Measurements from ENCODE around the gene BAHCC1. TPM values are rescaled to one million over a fixed set of nuclear protein-coding genes. Genes with fewer than 3 reads are reported as not detected.

Gene BAHCC1
- total RNA-seq, 1 donor from 2014 or later, result 0.91 TPM

DNA sequence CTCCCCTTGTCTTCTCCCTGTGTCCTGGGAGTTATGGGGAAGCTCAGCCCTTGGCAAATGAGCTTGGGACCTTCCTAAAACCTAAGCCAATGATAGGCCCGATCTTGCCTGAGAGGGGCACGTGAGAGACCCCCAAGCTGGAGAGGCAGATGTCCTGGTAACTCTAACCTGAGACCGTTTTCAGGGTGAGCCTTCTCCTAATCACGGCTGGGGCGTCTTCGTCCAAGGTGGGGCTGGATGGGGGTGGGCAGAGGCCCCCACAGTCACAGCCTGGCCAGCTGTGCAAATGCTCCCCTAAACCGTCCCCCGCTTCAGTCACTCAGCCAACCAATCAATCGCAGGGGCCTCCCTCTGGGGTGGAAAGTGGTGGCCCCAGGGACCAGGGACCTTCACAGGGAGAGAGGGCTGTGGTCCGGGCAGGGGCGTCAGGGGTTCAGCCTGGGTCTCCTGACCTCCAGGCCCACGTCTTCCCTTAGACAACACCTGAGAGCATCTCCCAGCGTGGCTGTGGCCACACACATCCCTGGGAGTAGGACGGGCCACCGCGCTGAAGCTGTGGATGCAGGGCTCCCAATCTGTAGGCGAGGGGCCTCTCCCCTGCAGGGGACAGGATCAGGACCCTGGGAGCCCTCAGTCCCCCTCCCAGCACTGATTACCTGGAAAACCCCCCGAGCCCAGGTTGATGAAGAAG lies 86.7 kb downstream of the BAHCC1 start:
- H3K36me3 Mint-ChIP-seq (ENCODE audit: low read depth), result no peaks in the 10 kb centered on the region
- peaks cover 10% of the 10 kb centered on the region for H3K4me1 Mint-ChIP-seq (ENCODE audit: low read depth)
- no peak for DNase-seq (ENCODE audit: low spot score)
- peaks cover 32% of the 10 kb centered on the region for H3K27me3 Mint-ChIP-seq (ENCODE audit: low read depth)
- intact Hi-C loops (cut with micrococcal nuclease), result loop anchor here (5.0 kb wide), 2 partner anchors 80 to 95 kb away; no protein-coding TSS in a partner anchor
- H3K9me3 Mint-ChIP-seq, result no peaks in the 10 kb centered on the region
- H3K4me3 Mint-ChIP-seq (ENCODE audit: low read depth), result peak overlapping the region; percentile 70
- H3K27ac Mint-ChIP-seq, result no peak overlapping the region

DNA sequence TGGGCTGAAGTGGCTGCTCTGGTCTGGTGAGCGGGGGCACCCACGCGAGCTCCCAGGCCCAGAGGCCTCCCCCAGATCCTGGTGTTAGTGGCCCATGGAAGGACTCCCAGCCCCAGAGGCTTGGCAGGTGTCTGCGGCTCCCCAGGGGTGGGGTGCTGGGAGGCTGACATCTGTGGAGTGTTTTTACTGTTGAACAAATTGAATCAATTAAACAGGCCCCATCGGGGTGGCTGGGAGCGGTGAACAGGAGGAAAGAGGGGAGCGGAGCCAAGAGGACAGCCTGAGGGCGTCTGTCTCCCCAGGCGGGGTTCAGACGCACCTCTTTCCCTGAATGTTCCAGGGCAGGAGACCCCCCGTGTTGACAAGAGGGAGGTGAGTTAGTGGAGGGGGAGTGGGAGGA lies 87.4 kb downstream of the BAHCC1 start:
- DNase-seq (ENCODE audit: low spot score), result no peak
- H3K4me1 Mint-ChIP-seq (ENCODE audit: low read depth), result peaks cover 11% of the 10 kb centered on the region
- H3K9me3 Mint-ChIP-seq, result no peaks in the 10 kb centered on the region
- H3K27me3 Mint-ChIP-seq (ENCODE audit: low read depth), result peaks cover 32% of the 10 kb centered on the region
- no peaks in the 10 kb centered on the region for H3K36me3 Mint-ChIP-seq (ENCODE audit: low read depth)
- H3K27ac Mint-ChIP-seq, result no peak overlapping the region
- intact Hi-C loops (cut with micrococcal nuclease), result loop anchor here (5.0 kb wide), 2 partner anchors 80 to 95 kb away; no protein-coding TSS in a partner anchor
- peak overlapping the region; percentile 13 for H3K4me3 Mint-ChIP-seq (ENCODE audit: low read depth)

DNA sequence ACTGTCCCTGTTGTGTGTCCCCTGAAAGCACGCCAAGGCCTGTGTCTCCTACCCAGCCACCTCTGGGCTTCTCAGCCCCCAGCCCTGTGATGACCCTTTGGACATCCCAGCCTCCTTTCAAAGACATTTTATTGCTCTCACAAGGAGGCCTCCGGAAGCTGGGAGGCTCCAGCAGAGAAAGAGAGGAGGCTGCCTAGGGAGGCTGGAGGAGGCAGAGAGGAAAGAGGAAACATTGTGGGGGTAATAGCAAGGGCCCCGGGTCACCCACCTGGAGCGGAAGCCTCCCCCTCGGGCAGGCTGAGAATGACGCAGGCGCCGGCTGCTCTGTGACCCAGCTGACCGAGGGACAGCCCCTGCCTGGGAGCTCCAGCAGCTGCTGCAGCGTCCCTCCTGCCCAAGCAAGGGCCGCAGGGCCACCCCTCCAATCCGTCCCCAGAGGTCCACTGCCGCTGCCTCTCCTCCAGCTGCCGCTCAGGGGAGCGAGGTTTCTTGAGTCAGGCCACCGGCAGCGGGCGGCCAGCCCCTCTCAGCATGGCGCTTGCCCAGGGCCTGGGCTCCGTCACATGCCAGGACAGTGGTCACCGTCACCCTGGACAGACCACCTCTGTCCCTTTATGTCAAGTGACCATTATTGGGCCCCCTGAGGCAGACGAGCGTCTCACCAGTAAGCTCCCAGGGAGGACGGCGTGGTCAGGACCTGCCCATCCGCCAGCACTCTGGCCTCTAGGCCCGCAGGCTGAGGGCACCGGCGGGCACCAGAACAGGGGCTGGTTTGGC lies 88.0 kb downstream of the BAHCC1 start:
- intact Hi-C loops (cut with micrococcal nuclease), result loop anchor here (5.0 kb wide), 2 partner anchors 81 to 96 kb away; no protein-coding TSS in a partner anchor
- DNase-seq (ENCODE audit: low spot score), result no peak
- no peaks in the 10 kb centered on the region for H3K9me3 Mint-ChIP-seq
- peaks cover 11% of the 10 kb centered on the region for H3K4me1 Mint-ChIP-seq (ENCODE audit: low read depth)
- peaks cover 28% of the 10 kb centered on the region for H3K27me3 Mint-ChIP-seq (ENCODE audit: low read depth)
- H3K27ac Mint-ChIP-seq, result no peak overlapping the region
- peak overlapping the region; percentile 13 for H3K4me3 Mint-ChIP-seq (ENCODE audit: low read depth)
- H3K36me3 Mint-ChIP-seq (ENCODE audit: low read depth), result no peaks in the 10 kb centered on the region

DNA sequence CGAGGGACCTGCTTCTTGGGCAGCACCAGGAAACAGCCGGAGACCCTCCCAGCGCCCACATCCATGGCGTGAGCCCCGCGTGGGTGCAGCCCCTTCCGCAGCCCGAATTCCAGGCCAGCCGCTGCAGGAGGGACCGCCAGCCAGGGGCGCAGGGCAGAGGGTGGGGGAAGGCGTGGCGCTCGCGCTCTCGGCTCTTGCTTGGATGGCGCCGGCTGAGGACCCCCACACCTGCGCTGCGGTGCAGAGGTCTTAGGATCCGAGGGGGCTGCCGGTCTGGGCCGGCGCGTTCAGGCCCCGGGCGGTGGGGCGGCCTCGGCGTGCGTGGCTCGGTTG lies 88.6 kb downstream of the BAHCC1 start:
- H3K4me1 Mint-ChIP-seq (ENCODE audit: low read depth), result peaks cover 11% of the 10 kb centered on the region
- H3K27ac Mint-ChIP-seq, result no peak overlapping the region
- intact Hi-C loops (cut with micrococcal nuclease), result loop anchor here (2.0 to 5.0 kb wide), 4 partner anchors 82 to 231 kb away; partner anchors contain the start of gene SLC38A10
- H3K4me3 Mint-ChIP-seq (ENCODE audit: low read depth), result no peak overlapping the region
- H3K27me3 Mint-ChIP-seq (ENCODE audit: low read depth), result peaks cover 28% of the 10 kb centered on the region
- H3K36me3 Mint-ChIP-seq (ENCODE audit: low read depth), result no peaks in the 10 kb centered on the region
- H3K9me3 Mint-ChIP-seq, result no peaks in the 10 kb centered on the region
- no peak for DNase-seq (ENCODE audit: low spot score)

DNA sequence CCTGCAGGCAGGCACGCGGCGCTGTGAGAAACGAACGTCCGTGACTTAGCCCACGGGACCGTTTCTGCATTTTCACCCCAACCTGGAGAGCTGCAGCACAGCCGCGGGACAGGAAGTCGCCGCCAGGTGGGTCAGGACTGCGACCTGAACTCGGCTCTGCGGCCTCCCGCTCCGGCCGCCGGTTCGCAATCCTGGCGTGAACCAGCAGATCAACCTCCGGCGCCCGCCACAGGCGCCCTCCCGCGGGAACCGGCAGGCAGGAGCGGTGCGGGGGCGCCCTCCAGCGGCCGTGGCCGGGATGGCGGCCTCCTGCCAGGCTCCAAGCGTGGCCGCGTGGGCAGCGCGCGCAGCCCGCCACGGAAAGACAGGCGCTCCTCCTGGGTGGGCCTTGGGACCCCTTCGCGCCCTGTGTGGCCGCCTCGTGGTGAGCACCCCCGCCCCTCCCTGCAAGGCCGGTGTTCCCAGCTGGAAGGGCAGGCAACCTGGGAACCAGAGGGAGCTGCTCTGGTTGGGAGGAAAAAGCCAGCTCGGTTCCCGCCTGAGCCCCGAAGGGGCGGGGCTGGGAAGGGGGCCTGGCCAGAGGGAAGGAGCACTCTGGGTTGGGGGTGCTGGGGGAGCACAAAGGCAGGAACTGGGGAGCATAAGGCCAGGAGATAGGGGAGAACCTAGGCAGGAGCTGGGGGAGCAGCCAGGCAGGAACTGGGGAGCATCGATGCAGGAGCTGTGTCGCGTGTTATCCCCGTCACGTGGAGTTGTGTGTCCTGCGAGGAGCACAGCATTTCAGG lies 89.1 kb downstream of the BAHCC1 start:
- no peaks in the 10 kb centered on the region for H3K9me3 Mint-ChIP-seq
- peak; percentile 84 for DNase-seq (ENCODE audit: low spot score)
- H3K36me3 Mint-ChIP-seq (ENCODE audit: low read depth), result no peaks in the 10 kb centered on the region
- H3K27ac Mint-ChIP-seq, result no peak overlapping the region
- H3K4me3 Mint-ChIP-seq (ENCODE audit: low read depth), result peak overlapping the region; percentile 13
- H3K27me3 Mint-ChIP-seq (ENCODE audit: low read depth), result peaks cover 28% of the 10 kb centered on the region
- intact Hi-C loops (cut with micrococcal nuclease), result loop anchor here (2.0 to 5.0 kb wide), 4 partner anchors 82 to 232 kb away; partner anchors contain the start of gene SLC38A10
- peaks cover 12% of the 10 kb centered on the region for H3K4me1 Mint-ChIP-seq (ENCODE audit: low read depth)

DNA sequence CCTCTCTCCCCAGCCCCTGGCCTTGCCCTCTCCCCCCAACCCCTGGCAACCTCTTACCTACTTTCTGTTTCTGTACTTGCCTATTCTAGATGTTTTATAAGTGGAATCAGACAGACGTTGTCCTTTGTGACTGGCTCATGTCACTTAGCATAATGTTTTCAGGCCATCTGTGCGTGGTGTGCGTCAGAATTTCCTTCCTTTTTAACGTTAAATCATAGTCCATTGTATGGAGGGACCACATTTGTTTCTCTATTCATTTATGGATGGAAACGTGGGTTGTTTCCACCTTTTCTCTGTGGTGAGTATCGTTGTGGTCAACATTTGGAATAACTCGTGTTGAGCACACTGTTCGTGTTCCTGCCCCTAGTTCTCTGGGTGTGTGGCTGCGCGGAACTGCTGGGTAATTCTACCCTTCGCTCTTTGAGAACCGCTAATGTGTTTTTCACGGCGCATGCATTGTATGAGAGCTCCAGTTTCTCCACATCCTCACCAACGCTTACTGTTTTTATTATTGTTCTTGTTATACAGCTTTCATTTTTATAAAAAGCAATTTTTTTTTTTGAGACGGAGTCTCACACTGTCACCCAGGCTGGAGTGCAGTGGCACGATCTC lies 91.0 kb downstream of the BAHCC1 start:
- Mint-ChIP-seq H3K27me3 (ENCODE audit: low read depth) (peaks cover 16% of the 10 kb centered on the region), H3K4me1 (ENCODE audit: low read depth) (peaks cover 20% of the 10 kb centered on the region), H3K9me3 (no peaks in the 10 kb centered on the region), H3K27ac (peak overlapping the region; percentile 73), H3K36me3 (ENCODE audit: low read depth) (no peaks in the 10 kb centered on the region), H3K4me3 (ENCODE audit: low read depth) (peak overlapping the region; percentile 40)
- DNase-seq (ENCODE audit: low spot score), result no peak
- intact Hi-C loops (cut with micrococcal nuclease), result loop anchor here (5.0 kb wide), 1 partner anchor 249 kb away; the partner anchor contains the start of genes NDUFAF8 and TEPSIN

DNA sequence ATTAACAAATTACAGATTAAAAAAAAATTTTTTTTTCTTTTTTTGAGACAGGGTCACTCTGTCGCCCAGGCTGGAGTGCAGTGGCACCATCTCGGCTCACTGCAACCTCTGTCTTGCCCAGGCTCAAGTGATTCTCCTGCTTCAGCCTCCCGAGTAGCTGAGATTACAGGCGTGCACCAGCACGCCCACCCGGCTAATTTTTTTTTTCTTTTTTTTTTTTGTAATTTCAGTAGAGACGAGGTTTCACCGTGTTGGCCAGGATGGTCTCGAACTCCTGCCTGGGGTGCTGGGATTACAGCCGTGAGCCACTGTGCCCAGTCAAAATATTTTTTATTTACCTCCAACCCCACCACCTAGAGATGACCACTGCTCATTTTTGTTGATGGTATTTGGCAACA lies 91.8 kb downstream of the BAHCC1 start:
- Mint-ChIP-seq H3K4me1 (ENCODE audit: low read depth) (peaks cover 18% of the 10 kb centered on the region), H3K36me3 (ENCODE audit: low read depth) (no peaks in the 10 kb centered on the region), H3K9me3 (no peaks in the 10 kb centered on the region), H3K27me3 (ENCODE audit: low read depth) (peaks cover 11% of the 10 kb centered on the region), H3K4me3 (ENCODE audit: low read depth) (peak overlapping the region; percentile 67), H3K27ac (peak overlapping the region; percentile 55)
- no peak for DNase-seq (ENCODE audit: low spot score)
- intact Hi-C loops (cut with micrococcal nuclease), result loop anchor here (5.0 kb wide), 1 partner anchor 250 kb away; the partner anchor contains the start of genes NDUFAF8 and TEPSIN

DNA sequence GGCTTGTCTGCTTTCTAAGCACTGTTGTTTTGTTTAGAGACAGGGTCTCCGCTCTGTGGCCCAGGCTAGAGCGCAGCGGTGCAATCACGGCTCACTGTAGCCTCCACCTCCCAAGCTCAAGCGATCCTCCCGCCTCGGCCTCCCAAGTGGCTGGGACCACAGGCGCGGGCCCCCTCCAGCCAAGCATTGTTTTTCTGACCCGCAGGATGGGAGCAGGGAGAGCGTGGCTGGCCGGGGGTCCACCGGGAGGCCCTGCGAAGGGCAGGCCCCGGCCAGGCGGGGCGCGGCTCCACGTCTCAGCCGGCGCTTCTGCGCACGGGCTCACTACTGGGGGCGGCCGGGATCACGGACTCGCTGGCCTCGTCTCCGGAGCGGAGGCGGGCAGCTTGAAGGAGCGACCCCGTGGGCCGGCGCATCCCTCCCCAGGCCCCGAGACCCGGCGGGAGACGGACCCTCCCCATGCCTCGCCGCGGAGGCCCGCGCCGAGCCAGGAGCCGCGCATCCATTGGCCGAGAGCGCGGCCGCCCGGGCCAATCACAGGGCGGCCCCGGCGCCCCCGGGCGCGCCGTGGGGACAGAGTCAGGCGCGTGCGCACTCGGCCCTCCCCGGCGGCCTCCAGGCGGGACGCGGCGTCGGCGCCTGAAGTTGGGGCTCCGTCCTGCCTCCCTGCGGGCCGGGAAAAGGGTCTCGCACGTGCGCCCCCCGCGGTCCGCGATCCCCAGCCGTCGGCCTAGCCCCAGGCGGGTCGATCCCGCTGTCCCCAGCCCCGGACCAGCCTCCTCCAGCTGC lies 92.4 kb downstream of the BAHCC1 start:
- Mint-ChIP-seq H3K27me3 (ENCODE audit: low read depth) (peaks cover 6% of the 10 kb centered on the region), H3K4me3 (ENCODE audit: low read depth) (peak overlapping the region; percentile 67), H3K36me3 (ENCODE audit: low read depth) (no peaks in the 10 kb centered on the region), H3K9me3 (no peaks in the 10 kb centered on the region), H3K4me1 (ENCODE audit: low read depth) (peaks cover 18% of the 10 kb centered on the region), H3K27ac (peak overlapping the region; percentile 55)
- DNase-seq (ENCODE audit: low spot score), result peak; percentile 73
- intact Hi-C loops (cut with micrococcal nuclease), result loop anchor here (5.0 kb wide), 1 partner anchor 250 kb away; the partner anchor contains the start of genes NDUFAF8 and TEPSIN

DNA sequence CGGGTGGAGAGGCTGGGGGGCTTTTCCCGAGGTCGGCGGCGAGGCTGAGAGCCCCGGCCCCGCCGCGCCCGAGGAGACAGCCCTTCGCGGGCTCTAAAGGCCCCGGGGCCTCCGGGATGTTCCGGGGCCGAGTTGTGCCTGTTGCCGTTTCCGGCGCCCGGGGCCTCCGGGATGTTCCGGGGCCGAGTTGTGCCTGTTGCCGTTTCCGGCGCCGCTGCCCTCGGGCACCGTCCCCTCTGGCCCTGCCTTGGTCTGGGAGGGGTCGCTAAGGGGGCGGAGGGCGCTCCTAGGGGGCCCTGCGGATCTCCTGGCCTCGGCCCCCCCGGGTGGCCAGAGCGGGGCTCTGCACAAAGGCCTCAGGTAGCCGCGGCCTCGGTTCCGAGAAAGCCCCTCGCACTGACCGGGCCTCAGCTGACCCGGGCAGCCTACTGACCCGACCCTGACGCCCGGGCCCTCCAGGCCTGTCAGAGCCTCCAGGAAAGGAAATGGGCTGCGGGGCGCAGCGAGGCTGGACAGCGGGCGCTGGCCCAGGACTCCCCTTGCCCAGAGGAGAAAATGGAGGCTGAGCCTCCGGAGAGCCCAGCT lies 93.1 kb downstream of the BAHCC1 start:
- Mint-ChIP-seq H3K27ac (no peak overlapping the region), H3K4me1 (ENCODE audit: low read depth) (peaks cover 18% of the 10 kb centered on the region), H3K36me3 (ENCODE audit: low read depth) (no peaks in the 10 kb centered on the region), H3K9me3 (no peaks in the 10 kb centered on the region), H3K4me3 (ENCODE audit: low read depth) (peak overlapping the region; percentile 13), H3K27me3 (ENCODE audit: low read depth) (peaks cover 4% of the 10 kb centered on the region)
- no peak for DNase-seq (ENCODE audit: low spot score)
- intact Hi-C loops (cut with micrococcal nuclease), result loop anchor here (5.0 kb wide), 1 partner anchor 251 kb away; the partner anchor contains the start of genes NDUFAF8 and TEPSIN

DNA sequence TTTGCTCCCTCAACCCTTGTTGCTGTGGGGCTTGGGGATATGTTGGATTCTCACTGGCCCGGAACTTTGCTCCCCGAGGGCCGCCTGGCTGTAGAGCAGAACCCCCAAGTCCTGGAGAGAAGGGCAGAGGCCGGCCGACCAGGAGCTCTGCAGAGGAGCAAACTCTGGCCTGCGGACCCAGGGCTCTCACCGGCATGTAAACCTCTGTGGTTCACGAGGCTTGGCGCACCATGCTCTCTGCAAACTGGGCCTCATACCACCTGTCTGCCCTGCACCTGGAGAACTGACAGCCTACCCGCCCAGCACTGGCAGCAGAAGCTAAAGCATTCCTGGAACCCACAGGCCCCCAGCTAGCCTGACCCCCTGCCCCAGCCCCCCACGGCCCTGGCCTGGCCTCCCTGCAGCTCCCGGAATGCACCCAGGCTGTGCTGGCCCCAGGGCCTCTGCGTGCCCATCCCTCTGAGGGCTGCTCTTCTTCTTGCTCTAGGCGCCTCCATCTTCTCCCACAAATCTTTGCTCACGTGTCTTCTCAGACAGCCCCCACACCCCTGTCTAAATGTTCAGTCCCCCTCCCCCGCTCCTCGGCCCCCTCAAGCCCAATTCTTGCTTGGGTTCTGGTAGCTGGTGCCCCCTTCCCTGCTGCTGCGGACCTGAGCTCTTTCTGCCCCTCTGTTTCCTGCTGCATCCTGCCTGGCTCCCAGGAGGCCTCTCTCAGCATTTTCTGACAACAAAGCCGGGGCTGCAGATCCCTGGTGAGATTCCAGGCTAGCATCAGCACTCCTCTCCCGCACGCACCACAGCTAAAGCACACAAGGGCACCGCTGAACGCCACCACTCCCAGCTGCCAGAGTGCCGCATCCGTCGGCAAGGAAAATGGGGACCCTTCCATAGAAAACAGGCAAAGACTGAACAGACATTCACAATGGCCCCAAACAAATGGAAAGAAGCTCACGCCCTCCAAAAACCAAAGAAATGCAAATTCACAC lies 94.0 kb downstream of the BAHCC1 start:
- peaks cover 18% of the 10 kb centered on the region for H3K4me1 Mint-ChIP-seq (ENCODE audit: low read depth)
- peak overlapping the region; percentile 58 for H3K27ac Mint-ChIP-seq
- H3K36me3 Mint-ChIP-seq (ENCODE audit: low read depth), result no peaks in the 10 kb centered on the region

More for the DNA sequence above, 94.0 kb downstream of the BAHCC1 start:
- H3K27me3 Mint-ChIP-seq (ENCODE audit: low read depth), result peaks cover 4% of the 10 kb centered on the region
- no peaks in the 10 kb centered on the region for H3K9me3 Mint-ChIP-seq
- DNase-seq (ENCODE audit: low spot score), result no peak
- H3K4me3 Mint-ChIP-seq (ENCODE audit: low read depth), result peak overlapping the region; percentile 68
- intact Hi-C loops (cut with micrococcal nuclease), result loop anchor here (5.0 kb wide), 1 partner anchor 252 kb away; the partner anchor contains the start of genes NDUFAF8 and TEPSIN

All from activated T-helper 2 cell treated with anti-CD3 and anti-CD28 coated beads, Interferon-gamma antibody, Interleukin-2, Interleukin-4, amounts not matched to agents 10 μg/mL and 5 μg/mL and 100 μg/mL, durations not matched to agents 14 hours and 24 hours and 36 hours (primary cell).